GM12873 (cell line): ENCODE data around the gene APLP2.

Source experiments
- TF ChIP-seq, protein P1 (sequence below): IDR thresholded peaks from 2 replicates; pipeline ENCODE4 v1.5.1; 2012; ENCODE audit warnings: low read depth, mild to moderate bottlenecking, moderate library complexity, low read length, control low read depth; ENCODE audit not compliant: insufficient read depth; ENCODE audit errors: missing control alignments

Gene APLP2

GRCh38 chr11:130127509-130127908 is 57.8 kb downstream of the APLP2 start:
- TF ChIP-seq, protein P1, sequence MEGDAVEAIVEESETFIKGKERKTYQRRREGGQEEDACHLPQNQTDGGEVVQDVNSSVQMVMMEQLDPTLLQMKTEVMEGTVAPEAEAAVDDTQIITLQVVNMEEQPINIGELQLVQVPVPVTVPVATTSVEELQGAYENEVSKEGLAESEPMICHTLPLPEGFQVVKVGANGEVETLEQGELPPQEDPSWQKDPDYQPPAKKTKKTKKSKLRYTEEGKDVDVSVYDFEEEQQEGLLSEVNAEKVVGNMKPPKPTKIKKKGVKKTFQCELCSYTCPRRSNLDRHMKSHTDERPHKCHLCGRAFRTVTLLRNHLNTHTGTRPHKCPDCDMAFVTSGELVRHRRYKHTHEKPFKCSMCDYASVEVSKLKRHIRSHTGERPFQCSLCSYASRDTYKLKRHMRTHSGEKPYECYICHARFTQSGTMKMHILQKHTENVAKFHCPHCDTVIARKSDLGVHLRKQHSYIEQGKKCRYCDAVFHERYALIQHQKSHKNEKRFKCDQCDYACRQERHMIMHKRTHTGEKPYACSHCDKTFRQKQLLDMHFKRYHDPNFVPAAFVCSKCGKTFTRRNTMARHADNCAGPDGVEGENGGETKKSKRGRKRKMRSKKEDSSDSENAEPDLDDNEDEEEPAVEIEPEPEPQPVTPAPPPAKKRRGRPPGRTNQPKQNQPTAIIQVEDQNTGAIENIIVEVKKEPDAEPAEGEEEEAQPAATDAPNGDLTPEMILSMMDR = no peak

DNA sequence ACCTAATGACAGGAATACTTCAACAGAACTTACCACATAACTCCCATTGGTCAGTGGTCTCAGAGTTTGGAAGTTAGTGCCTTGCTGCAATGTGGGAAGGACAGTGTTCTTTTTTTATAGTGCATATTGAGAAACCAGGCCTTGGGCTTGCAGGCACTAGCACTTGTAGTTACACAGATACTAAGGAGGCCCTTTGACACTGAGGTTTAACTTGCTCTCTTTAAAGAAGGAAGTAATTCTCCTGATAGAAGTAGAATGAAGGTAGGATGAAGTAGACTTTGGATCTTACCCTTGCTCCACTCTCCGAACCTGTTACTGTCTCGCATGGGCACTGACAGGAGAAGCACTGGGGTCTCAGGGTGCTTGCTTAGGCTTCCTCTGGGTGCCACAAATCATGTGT is 58.9 kb downstream of the APLP2 start:
- TF ChIP-seq, protein P1 = no peak

GRCh38 chr11:130129922-130130321 is 60.2 kb downstream of the APLP2 start:
- TF ChIP-seq, protein P1 = no peak

DNA sequence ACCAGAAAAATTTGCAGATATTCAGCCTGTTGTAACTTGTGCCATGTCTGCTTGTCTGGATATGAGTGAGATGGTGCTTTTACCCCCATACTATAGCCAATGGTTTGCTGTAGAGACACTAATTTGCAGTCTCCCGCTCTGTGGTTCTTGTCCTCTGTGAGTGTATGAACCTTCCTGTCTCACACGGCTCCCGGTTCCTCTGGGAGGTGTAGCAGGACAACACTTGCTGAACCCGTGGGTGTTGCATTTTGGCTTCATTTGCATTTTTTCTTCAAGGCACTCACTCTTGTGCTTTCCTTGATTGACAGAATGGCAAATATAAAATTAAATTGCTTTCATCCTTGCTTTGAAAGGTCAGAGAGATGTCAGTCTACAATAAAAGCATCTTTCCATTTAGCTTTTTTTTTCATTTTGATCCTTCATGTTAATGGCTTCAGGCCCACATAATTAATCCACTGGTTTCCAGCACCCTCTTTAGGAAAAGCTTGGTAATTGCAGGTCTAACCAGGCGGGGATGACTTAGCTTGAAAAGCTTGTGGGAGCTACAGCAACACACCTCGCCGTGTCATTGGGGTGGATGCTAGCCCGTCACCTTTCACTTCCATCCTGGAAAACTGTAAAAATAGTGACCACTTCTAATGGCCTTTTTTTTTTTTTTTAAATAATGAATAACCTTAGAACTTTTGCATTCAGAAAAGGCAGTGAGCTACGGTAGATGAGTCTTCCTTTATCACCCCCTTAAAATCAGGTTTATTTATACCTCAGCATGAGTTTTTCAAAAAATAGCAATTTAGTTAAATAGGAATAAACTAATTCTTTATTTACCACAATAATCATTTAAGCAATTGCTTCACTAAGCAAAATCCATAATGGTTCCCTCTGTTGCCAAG is 62.5 kb downstream of the APLP2 start:
- TF ChIP-seq, protein P1 = peak; percentile 78

GRCh38 chr11:130133716-130134115 is 64.0 kb downstream of the APLP2 start:
- TF ChIP-seq, protein P1 = no peak

DNA sequence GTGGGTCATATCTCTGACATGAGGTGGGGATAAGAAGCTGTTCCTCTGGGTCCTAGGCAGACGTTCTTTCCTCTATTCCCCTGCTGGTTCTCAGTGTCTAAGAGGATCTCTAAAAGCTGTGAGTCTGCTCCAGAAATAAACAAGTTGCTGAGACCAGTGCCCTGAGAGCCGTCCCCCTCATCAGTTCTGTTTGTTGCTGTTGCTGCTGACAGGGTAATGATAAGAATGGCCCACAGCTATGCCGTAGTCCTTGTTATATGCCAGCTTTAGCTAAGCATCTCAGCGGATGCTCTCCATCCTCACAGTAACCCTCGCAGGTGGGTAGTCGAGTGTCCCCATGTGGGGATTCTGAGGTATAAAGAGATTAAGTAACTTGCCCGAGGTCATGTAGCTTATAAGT is 66.4 kb downstream of the APLP2 start:
- TF ChIP-seq, protein P1 = no peak

GRCh38 chr11:130137999-130138398 is 68.3 kb downstream of the APLP2 start:
- TF ChIP-seq, protein P1 = no peak
